ENCODE data around the gene SLC12A7. TPM values are rescaled to one million over a fixed set of nuclear protein-coding genes. Genes with fewer than 3 reads are reported as not detected.

Gene SLC12A7
- total RNA-seq, 2 donors from 2014 or later, result 58.9 to 61.6 TPM

- no peak overlapping the region for H3K27ac ChIP-seq (ENCODE audit: low read depth, low read length)
- no peak overlapping the region for H3K9ac ChIP-seq (ENCODE audit: extremely low read depth, low read length, poor library complexity, severe bottlenecking)
Measured at GRCh38 chr5:1089146-1089545, 22.7 kb downstream of the SLC12A7 start.

GRCh38 chr5:1088726-1089125, 23.1 kb downstream of the SLC12A7 start:
- Mint-ChIP-seq H3K9me3 (no peaks in the 10 kb centered on the region), H3K27me3 (ENCODE audit: insufficient read depth) (no peaks in the 10 kb centered on the region), H3K36me3 (ENCODE audit: low read depth) (peaks cover 26% of the 10 kb centered on the region), H3K4me1 (no peaks in the 10 kb centered on the region), H3K4me3 (no peak overlapping the region), H3K27ac (no peak overlapping the region)
- 96 to 98% methylated on average over 28 to 30 of the region's 30 CpGs for WGBS, 2 experiments (ENCODE audit: insufficient coverage in 1 of 2, insufficient read length in 1 of 2)
- no peak overlapping the region for H3K4me3 ChIP-seq (ENCODE audit: low read length)
- H3K9me3 ChIP-seq (ENCODE audit: control insufficient read depth, low read length), result no peaks in the 10 kb centered on the region
- no peak overlapping the region for H3K9ac ChIP-seq (ENCODE audit: extremely low read depth, low read length, poor library complexity, severe bottlenecking)
- no peak for TF ChIP-seq CTCF (conservative IDR thresholded peaks at IDR 0.05)
- DNase-seq, result no peak
- no peaks in the 10 kb centered on the region for H3K4me1 ChIP-seq (ENCODE audit: control insufficient read depth, insufficient read depth, low read length)
- H3K27me3 ChIP-seq (ENCODE audit: control insufficient read depth, insufficient read depth, low read length, poor library complexity, severe bottlenecking), result no peaks in the 10 kb centered on the region
- no peak overlapping the region for H3K27ac ChIP-seq (ENCODE audit: low read depth, low read length)
- peaks cover 16% of the 10 kb centered on the region for H3K36me3 ChIP-seq (ENCODE audit: control insufficient read depth, insufficient read depth, low read length)

More at GRCh38 chr5:1089146-1089545, 22.7 kb downstream of the SLC12A7 start:
- Mint-ChIP-seq H3K4me1 (no peaks in the 10 kb centered on the region), H3K27me3 (ENCODE audit: insufficient read depth) (no peaks in the 10 kb centered on the region), H3K9me3 (no peaks in the 10 kb centered on the region), H3K27ac (no peak overlapping the region), H3K36me3 (ENCODE audit: low read depth) (peaks cover 26% of the 10 kb centered on the region), H3K4me3 (no peak overlapping the region)
- H3K4me3 ChIP-seq (ENCODE audit: low read length), result no peak overlapping the region
- peaks cover 18% of the 10 kb centered on the region for H3K36me3 ChIP-seq (ENCODE audit: control insufficient read depth, insufficient read depth, low read length)
- no peaks in the 10 kb centered on the region for H3K9me3 ChIP-seq (ENCODE audit: control insufficient read depth, low read length)
- no peaks in the 10 kb centered on the region for H3K27me3 ChIP-seq (ENCODE audit: control insufficient read depth, insufficient read depth, low read length, poor library complexity, severe bottlenecking)
- TF ChIP-seq CTCF (conservative IDR thresholded peaks at IDR 0.05), result no peak
- WGBS, 2 experiments (ENCODE audit: insufficient coverage in 1 of 2, insufficient read length in 1 of 2), result 93 to 100% methylated on average over 8 to 11 of the region's 11 CpGs
- no peak for DNase-seq
- no peaks in the 10 kb centered on the region for H3K4me1 ChIP-seq (ENCODE audit: control insufficient read depth, insufficient read depth, low read length)

DNA sequence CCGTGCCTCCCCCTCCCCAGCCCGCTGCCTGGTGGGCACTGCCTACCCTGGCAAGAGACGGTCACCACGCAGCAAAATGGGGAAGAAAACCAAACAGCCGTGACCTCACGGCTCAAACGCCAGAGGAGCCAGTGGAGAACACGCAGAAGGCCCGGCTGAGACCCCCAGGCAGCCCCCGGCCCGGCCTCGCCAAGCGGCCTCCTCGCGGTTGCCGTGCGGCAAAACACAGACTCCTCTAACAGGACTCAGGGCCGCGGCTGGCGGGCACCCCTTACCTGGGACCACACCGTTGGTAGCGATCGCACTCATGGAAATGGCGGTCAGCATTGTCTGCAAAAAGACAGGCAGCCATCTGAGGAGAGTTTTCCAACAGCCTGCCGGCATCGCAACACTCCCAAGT, 23.8 kb downstream of the SLC12A7 start:
- 92 to 94% methylated on average over 16 to 26 of the region's 26 CpGs for whole genome bisulfite sequencing, 2 experiments (ENCODE audit: insufficient coverage in 1 of 2, insufficient read length in 1 of 2)
- DNase-seq, result no peak
- H3K27ac Mint-ChIP-seq, result no peak overlapping the region
- H3K4me1 ChIP-seq (ENCODE audit: control insufficient read depth, insufficient read depth, low read length), result no peaks in the 10 kb centered on the region
- H3K4me3 Mint-ChIP-seq, result no peak overlapping the region
- H3K4me1 Mint-ChIP-seq, result no peaks in the 10 kb centered on the region
- H3K36me3 Mint-ChIP-seq (ENCODE audit: low read depth), result peaks cover 30% of the 10 kb centered on the region
- H3K9ac ChIP-seq (ENCODE audit: extremely low read depth, low read length, poor library complexity, severe bottlenecking), result no peak overlapping the region
- no peaks in the 10 kb centered on the region for H3K27me3 Mint-ChIP-seq (ENCODE audit: insufficient read depth)
- no peak overlapping the region for H3K27ac ChIP-seq (ENCODE audit: low read depth, low read length)
- TF ChIP-seq CTCF (conservative IDR thresholded peaks at IDR 0.05), result no peak
- no peaks in the 10 kb centered on the region for H3K9me3 Mint-ChIP-seq
- H3K27me3 ChIP-seq (ENCODE audit: control insufficient read depth, insufficient read depth, low read length, poor library complexity, severe bottlenecking), result no peaks in the 10 kb centered on the region
- H3K36me3 ChIP-seq (ENCODE audit: control insufficient read depth, insufficient read depth, low read length), result peaks cover 12% of the 10 kb centered on the region
- H3K9me3 ChIP-seq (ENCODE audit: control insufficient read depth, low read length), result no peaks in the 10 kb centered on the region
- no peak overlapping the region for H3K4me3 ChIP-seq (ENCODE audit: low read length)

All from endodermal cell (in vitro differentiated cells).